Heart left ventricle (tissue), 13 donors: ENCODE results near the gene DGKG.

Source experiments
- POLR2A ChIP-seq, 2 donors: fragments of 450-650 bp; IDR thresholded peaks; one replicate each; pipeline ENCODE4 v1.6.1; 2017; ENCODE audit warnings: antibody characterized with exemption in 2 of 2, mild to moderate bottlenecking in 2 of 2, moderate library complexity in 2 of 2
- TF ChIP-seq, protein P1 (sequence below), 12 donors: fragments of 200-600 bp; sonication (generic) in 4 of 12; IDR thresholded peaks; one replicate each; pipeline versions ENCODE4 v1.5.0 to v1.8.0; 2018 to 2022; ENCODE audit warnings: antibody characterized with exemption in 12 of 12, mild to moderate bottlenecking in 5 of 12
- donor health status: ischemic (EF 13 %, LVEDD 7.1; RV severe dilation, severe dysfunction).
- donor health status: DM: no; HTN: yes; CAD: no.
- donor health status: DM: no; HTN: no; CAD: no.
- donor health status: ischemic (EF 25% LVEDD 6.9; RV normal size, moderate dysfunction).
- donor health status: ischemic (EF 25% LVEDD 5.7; RV mildly dilated, moderate dysfunction).
- donor health status: ischemic (EF 35%, LVEDD 5.7; RV mildly dilated, moderate dysfunction).
- donor health status: nonischemic (EF 11% LVEDD 7.7; RV severe dilation, severe dysfunction).
- donor health status: DM: yes; HTN: yes; CAD: no.
- donor health status: PGD.
- donor health status: ischemic (EF 29% LVEDD 5.4; RV normal size, mild dysfunction).
- donor health status: nonischemic (EF 23%, LVEDD 6.1; RV moderate dilation, normal function).

- no peak for TF ChIP-seq POLR2A (IDR thresholded peaks at IDR 0.05)
- TF ChIP-seq, protein P1, sequence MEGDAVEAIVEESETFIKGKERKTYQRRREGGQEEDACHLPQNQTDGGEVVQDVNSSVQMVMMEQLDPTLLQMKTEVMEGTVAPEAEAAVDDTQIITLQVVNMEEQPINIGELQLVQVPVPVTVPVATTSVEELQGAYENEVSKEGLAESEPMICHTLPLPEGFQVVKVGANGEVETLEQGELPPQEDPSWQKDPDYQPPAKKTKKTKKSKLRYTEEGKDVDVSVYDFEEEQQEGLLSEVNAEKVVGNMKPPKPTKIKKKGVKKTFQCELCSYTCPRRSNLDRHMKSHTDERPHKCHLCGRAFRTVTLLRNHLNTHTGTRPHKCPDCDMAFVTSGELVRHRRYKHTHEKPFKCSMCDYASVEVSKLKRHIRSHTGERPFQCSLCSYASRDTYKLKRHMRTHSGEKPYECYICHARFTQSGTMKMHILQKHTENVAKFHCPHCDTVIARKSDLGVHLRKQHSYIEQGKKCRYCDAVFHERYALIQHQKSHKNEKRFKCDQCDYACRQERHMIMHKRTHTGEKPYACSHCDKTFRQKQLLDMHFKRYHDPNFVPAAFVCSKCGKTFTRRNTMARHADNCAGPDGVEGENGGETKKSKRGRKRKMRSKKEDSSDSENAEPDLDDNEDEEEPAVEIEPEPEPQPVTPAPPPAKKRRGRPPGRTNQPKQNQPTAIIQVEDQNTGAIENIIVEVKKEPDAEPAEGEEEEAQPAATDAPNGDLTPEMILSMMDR (IDR thresholded peaks at IDR 0.05) = no peak
These were observed 25.0 kb upstream of the DGKG start for GRCh38 chr3:186386883-186387560.
